Raji (cell line): Measurements from ENCODE around the gene PKN2.

ENCODE experiments used
- POLR2A ChIP-seq: IDR thresholded peaks from 2 replicates; pipeline ENCODE4 v1.6.1; 2011; ENCODE audit warnings: low read depth, low read length, control low read depth; ENCODE audit not compliant: insufficient read depth

PKN2 gene

DNA sequence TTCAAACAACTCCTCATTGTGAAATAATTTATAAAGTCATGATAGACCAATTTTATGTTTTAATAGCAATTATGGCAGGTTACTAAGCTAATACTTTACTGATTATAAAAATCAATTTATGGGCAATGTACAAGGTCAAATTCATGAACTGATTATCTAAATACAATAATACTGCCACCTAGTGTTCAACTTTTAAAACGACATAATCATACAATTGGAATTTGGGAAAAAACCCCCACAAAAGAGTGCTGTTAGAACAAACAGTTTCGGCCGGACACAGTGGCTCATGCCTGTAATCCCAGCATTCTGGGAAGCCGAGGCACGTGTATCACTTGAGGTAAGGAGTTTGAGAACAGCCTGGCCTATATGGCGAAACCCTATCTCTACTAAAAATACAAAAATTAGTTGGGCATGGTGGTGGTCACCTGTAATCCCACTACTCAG is 193.3 kb downstream of the PKN2 start:
- no peak for TF ChIP-seq POLR2A

DNA sequence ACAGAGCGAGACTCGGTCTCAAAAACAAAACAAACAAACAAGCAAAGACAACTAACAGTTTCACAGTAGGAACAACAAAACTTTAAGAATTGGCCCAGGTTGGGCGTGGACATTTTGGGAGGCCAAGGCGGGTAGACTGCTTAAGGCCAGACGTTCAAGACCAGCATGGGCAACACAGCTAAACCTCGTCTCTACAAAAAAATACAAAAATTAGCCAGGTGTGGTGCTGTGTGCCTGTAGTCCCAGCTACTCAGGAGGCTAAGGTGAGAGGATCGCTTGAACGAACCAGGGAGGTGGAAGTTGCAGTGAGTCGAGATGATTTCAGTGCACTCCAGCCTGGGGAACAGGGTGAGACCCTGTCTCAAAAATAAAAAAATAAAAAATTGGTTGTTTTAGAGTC is 193.8 kb downstream of the PKN2 start:
- no peak for TF ChIP-seq POLR2A

DNA sequence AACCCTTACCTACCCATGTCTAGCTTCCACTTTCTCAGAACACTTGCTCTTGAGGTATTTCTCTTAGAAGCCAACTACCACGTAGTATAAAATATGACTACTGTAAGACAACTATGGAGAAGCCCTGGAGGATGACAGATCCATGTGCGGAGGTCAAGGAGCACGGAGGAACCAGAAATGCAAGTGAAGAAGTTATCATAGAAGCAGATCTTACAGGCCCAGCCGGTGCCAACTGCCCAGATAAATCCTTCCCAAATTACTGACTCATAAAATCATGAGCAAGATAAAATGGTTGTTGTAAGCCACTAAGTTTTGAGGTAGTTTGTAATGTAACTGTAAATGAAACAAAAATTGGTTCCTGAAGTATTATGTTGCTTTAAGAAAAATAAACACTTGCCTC is 194.7 kb downstream of the PKN2 start:
- TF ChIP-seq POLR2A: no peak

DNA sequence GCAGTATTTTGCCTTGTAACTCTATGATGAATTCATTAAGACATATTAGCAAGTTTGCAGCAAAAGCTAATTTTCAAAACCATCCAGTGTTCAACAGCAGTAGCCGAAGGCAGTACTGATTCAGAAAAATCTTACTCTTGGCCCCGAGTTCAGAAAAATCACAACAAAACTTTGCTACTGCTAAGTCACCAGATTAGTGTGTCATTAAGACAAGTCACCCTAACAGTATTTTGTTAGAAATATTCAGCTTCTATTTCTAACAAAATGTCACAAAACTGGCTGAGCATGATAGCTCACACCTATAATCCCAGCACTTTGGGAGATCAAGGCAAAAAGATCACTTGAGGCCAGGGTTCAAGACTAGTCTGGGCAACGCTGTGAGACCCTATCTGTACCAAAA is 199.1 kb downstream of the PKN2 start:
- TF ChIP-seq POLR2A: no peak
